ENCODE measurements around the gene PPP1R2C. TPM values are rescaled to one million over a fixed set of nuclear protein-coding genes. Genes with fewer than 3 reads are reported as not detected.

Gene PPP1R2C
- total RNA-seq, 4 donors from 2014 or later = not detected

- TF ChIP-seq POLR2A (IDR thresholded peaks at IDR 0.05) (no peak), CTCF (IDR thresholded peaks at IDR 0.05) (no peak)
- no peaks in the 10 kb centered on the region for H3K4me1 ChIP-seq
These were observed 40.4 kb upstream of the PPP1R2C start for GRCh38 chrX:42818151-42818921.

GRCh38 chrX:42809569-42809968, 31.6 kb upstream of the PPP1R2C start:
- Histone ChIP-seq H3K9me3 (no peaks in the 10 kb centered on the region), H3K27ac (no peak overlapping the region), H3K36me3 (no peaks in the 10 kb centered on the region), H3K4me3 (no peak overlapping the region), H3K4me1 (no peaks in the 10 kb centered on the region), H3K27me3 (no peaks in the 10 kb centered on the region)
- TF ChIP-seq POLR2A (IDR thresholded peaks at IDR 0.05) (no peak), CTCF (IDR thresholded peaks at IDR 0.05) (no peak)
- no peak for DNase-seq

More at GRCh38 chrX:42818151-42818921, 40.4 kb upstream of the PPP1R2C start:
- no peak for DNase-seq
- no peaks in the 10 kb centered on the region for H3K27me3 ChIP-seq
- no peak overlapping the region for H3K27ac ChIP-seq
- no peaks in the 10 kb centered on the region for H3K36me3 ChIP-seq
- H3K4me3 ChIP-seq = no peak overlapping the region
- H3K9me3 ChIP-seq = no peaks in the 10 kb centered on the region

GRCh38 chrX:42807393-42807792, 29.4 kb upstream of the PPP1R2C start:
- Histone ChIP-seq H3K27ac (no peak overlapping the region), H3K9me3 (no peaks in the 10 kb centered on the region), H3K4me3 (no peak overlapping the region), H3K4me1 (no peaks in the 10 kb centered on the region), H3K27me3 (no peaks in the 10 kb centered on the region), H3K36me3 (no peaks in the 10 kb centered on the region)
- DNase-seq = no peak
- no peak for TF ChIP-seq CTCF (IDR thresholded peaks at IDR 0.05)
- no peak for TF ChIP-seq POLR2A (IDR thresholded peaks at IDR 0.05)

- TF ChIP-seq POLR2A (IDR thresholded peaks at IDR 0.05) (no peak), CTCF (IDR thresholded peaks at IDR 0.05) (no peak)
- H3K9me3 ChIP-seq = no peaks in the 10 kb centered on the region
- DNase-seq = no peak
- no peak overlapping the region for H3K27ac ChIP-seq
- no peak overlapping the region for H3K4me3 ChIP-seq
- H3K36me3 ChIP-seq = no peaks in the 10 kb centered on the region
- H3K4me1 ChIP-seq = no peaks in the 10 kb centered on the region
- H3K27me3 ChIP-seq = no peaks in the 10 kb centered on the region
These were observed 26.6 kb upstream of the PPP1R2C start for GRCh38 chrX:42804524-42804923.

GRCh38 chrX:42803320-42803719, 25.4 kb upstream of the PPP1R2C start:
- TF ChIP-seq POLR2A (IDR thresholded peaks at IDR 0.05) (no peak), CTCF (IDR thresholded peaks at IDR 0.05) (no peak)
- no peak for DNase-seq
- H3K27me3 ChIP-seq = no peaks in the 10 kb centered on the region
- no peaks in the 10 kb centered on the region for H3K36me3 ChIP-seq
- no peaks in the 10 kb centered on the region for H3K9me3 ChIP-seq
- no peak overlapping the region for H3K27ac ChIP-seq
- no peaks in the 10 kb centered on the region for H3K4me1 ChIP-seq
- H3K4me3 ChIP-seq = no peak overlapping the region
